SU-DHL-6 (cell line): Measurements from ENCODE around the gene NUP210L.

Experiments used
- H2AFZ ChIP-seq: fragments of 200-600 bp; sonication (generic); 2 replicates; pipeline ENCODE4 v1.6.1; 2014; ENCODE audit warnings: low read depth, mild to moderate bottlenecking, moderate library complexity, mixed read lengths, antibody characterized with exemption, low read length; ENCODE audit not compliant: severe bottlenecking
- H3F3A ChIP-seq: fragments of 200-600 bp; shearing (Covaris generic); 2 replicates; pipeline ENCODE4 v1.6.0; 2016; ENCODE audit warnings: antibody characterized with exemption, mild to moderate bottlenecking; ENCODE audit not compliant: insufficient read depth
- H3K27ac ChIP-seq: fragments of 200-600 bp; sonication (generic); 2 replicates; pipeline ENCODE4 v1.5.1; 2016; ENCODE audit warnings: low read depth, mild to moderate bottlenecking, low read length, moderate library complexity, mixed read lengths
- H3K27me3 ChIP-seq: fragments of 200-600 bp; sonication (generic), shearing (Covaris generic); 2 replicates; pipeline ENCODE4 v1.6.0; 2014; ENCODE audit warnings: mild to moderate bottlenecking, low read length
- H3K36me3 ChIP-seq: fragments of 200-600 bp; sonication (generic); 2 replicates; pipeline ENCODE4 v1.6.1; 2014; ENCODE audit warnings: mild to moderate bottlenecking, low read length, mixed read lengths
- H3K4me2 ChIP-seq: fragments of 300-600, 200-600 bp; shearing (Covaris generic), sonication (generic); 2 replicates; pipeline ENCODE4 v1.6.0; 2014; ENCODE audit warnings: low read length, low read depth, mild to moderate bottlenecking; ENCODE audit not compliant: poor library complexity, severe bottlenecking
- H3K4me3 ChIP-seq: fragments of 200-600 bp; sonication (generic); 2 replicates; pipeline ENCODE4 v1.5.1; 2014; ENCODE audit warnings: antibody characterized with exemption, low read length, mild to moderate bottlenecking, mixed read lengths; ENCODE audit not compliant: insufficient read depth, poor library complexity, severe bottlenecking
- H3K79me2 ChIP-seq: fragments of 200-600 bp; sonication (generic); 2 replicates; pipeline ENCODE4 v1.6.1; 2014; ENCODE audit warnings: mild to moderate bottlenecking, low read length, moderate library complexity; ENCODE audit not compliant: insufficient read depth
- H3K9ac ChIP-seq: fragments of 200-600 bp; sonication (generic); 2 replicates; pipeline ENCODE4 v1.7.0; 2014; ENCODE audit warnings: mild to moderate bottlenecking, low read length
- H3K9me2 ChIP-seq: fragments of 200-600 bp; sonication (generic); replicated peaks from 2 replicates; pipeline ENCODE4 v1.6.1; 2014; ENCODE audit warnings: low read length; ENCODE audit not compliant: insufficient read depth
- H3K9me3 ChIP-seq: fragments of 200-600 bp; sonication (generic); 2 replicates; pipeline ENCODE4 v1.6.1; 2014; ENCODE audit warnings: low read length, mixed read lengths; ENCODE audit not compliant: insufficient read depth
- H4K20me1 ChIP-seq: fragments of 200-600 bp; sonication (generic); 2 replicates; pipeline ENCODE4 v1.6.1; 2014; ENCODE audit warnings: low read depth, mild to moderate bottlenecking, antibody characterized with exemption, low read length, moderate library complexity, mixed read lengths
- EZH2phosphoT487 ChIP-seq: fragments of 200-600 bp; sonication (generic), shearing (Covaris generic); conservative IDR thresholded peaks from 2 replicates; pipeline ENCODE4 v1.6.1; 2018; ENCODE audit warnings: mild to moderate bottlenecking, antibody characterized with exemption, low read length, moderate library complexity, mixed read lengths
- TF ChIP-seq, protein P1 (sequence below): fragments of 200-600 bp; sonication (generic); IDR thresholded peaks from one replicate; pipeline ENCODE4 v1.5.1; 2017; ENCODE audit warnings: antibody characterized with exemption, mild to moderate bottlenecking, low read length, moderate library complexity; ENCODE audit not compliant: insufficient read depth, poor library complexity, severe bottlenecking

Gene NUP210L

DNA sequence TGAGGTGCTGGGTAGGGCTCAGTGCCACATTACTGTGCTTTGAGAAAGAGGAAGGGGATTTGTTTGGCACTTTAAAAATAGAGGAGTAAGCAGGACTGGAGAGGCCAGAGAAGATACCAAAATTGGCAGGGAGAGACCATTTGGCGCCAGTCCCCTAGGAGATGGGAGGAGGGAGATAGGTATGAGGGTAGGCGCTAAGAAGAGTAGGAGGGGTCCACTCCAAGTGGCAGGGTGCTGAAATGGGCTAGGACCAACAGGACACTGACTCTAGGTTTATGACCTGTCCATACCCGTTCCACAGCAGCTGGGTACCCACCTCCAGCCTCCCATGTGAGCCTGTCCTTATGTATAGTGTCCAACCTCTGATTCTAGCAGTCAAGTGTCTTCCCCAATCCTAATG lies 195.4 kb downstream of the NUP210L start:
- no peak overlapping the region for H3K9ac ChIP-seq
- peak overlapping the region; percentile 48 for H3K4me2 ChIP-seq
- no peak for TF ChIP-seq EZH2phosphoT487
- TF ChIP-seq, protein P1, sequence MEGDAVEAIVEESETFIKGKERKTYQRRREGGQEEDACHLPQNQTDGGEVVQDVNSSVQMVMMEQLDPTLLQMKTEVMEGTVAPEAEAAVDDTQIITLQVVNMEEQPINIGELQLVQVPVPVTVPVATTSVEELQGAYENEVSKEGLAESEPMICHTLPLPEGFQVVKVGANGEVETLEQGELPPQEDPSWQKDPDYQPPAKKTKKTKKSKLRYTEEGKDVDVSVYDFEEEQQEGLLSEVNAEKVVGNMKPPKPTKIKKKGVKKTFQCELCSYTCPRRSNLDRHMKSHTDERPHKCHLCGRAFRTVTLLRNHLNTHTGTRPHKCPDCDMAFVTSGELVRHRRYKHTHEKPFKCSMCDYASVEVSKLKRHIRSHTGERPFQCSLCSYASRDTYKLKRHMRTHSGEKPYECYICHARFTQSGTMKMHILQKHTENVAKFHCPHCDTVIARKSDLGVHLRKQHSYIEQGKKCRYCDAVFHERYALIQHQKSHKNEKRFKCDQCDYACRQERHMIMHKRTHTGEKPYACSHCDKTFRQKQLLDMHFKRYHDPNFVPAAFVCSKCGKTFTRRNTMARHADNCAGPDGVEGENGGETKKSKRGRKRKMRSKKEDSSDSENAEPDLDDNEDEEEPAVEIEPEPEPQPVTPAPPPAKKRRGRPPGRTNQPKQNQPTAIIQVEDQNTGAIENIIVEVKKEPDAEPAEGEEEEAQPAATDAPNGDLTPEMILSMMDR = no peak
- no peaks in the 10 kb centered on the region for H4K20me1 ChIP-seq
- H3K27me3 ChIP-seq = no peaks in the 10 kb centered on the region
- peaks cover 25% of the 10 kb centered on the region for H3F3A ChIP-seq
- H2AFZ ChIP-seq = no peak overlapping the region
- no peak overlapping the region for H3K27ac ChIP-seq
- no peaks in the 10 kb centered on the region for H3K9me3 ChIP-seq
- no peaks in the 10 kb centered on the region for H3K36me3 ChIP-seq
- H3K4me3 ChIP-seq = no peak overlapping the region
- H3K9me2 ChIP-seq = no peaks in the 10 kb centered on the region
- H3K79me2 ChIP-seq = peaks cover 60% of the 10 kb centered on the region

DNA sequence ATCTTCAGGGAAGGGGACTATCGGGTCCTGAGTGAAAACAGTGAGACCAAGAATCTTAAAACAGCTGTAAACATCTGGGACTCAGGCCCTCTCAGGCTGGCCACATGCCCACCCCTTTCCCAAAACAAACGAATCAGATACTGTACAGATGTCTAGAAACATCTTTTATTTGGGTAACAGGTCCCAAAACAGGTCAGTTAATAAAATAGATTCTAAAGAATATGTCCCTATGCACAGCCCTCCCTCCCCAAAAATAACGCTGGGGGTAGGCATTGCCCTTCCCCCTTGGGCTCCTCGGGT lies 196.0 kb downstream of the NUP210L start:
- no peak overlapping the region for H3K4me3 ChIP-seq
- H3F3A ChIP-seq = peaks cover 25% of the 10 kb centered on the region
- no peaks in the 10 kb centered on the region for H3K36me3 ChIP-seq
- H4K20me1 ChIP-seq = no peaks in the 10 kb centered on the region
- no peaks in the 10 kb centered on the region for H3K9me2 ChIP-seq
- TF ChIP-seq, protein P1 = no peak
- no peak for TF ChIP-seq EZH2phosphoT487
- no peaks in the 10 kb centered on the region for H3K9me3 ChIP-seq
- peak overlapping the region; percentile 48 for H3K4me2 ChIP-seq
- H2AFZ ChIP-seq = no peak overlapping the region
- H3K9ac ChIP-seq = peak overlapping the region; percentile 87; the same call in 1 of the 2 replicates
- H3K27me3 ChIP-seq = no peaks in the 10 kb centered on the region
- H3K79me2 ChIP-seq = peaks cover 60% of the 10 kb centered on the region
- H3K27ac ChIP-seq = no peak overlapping the region

DNA sequence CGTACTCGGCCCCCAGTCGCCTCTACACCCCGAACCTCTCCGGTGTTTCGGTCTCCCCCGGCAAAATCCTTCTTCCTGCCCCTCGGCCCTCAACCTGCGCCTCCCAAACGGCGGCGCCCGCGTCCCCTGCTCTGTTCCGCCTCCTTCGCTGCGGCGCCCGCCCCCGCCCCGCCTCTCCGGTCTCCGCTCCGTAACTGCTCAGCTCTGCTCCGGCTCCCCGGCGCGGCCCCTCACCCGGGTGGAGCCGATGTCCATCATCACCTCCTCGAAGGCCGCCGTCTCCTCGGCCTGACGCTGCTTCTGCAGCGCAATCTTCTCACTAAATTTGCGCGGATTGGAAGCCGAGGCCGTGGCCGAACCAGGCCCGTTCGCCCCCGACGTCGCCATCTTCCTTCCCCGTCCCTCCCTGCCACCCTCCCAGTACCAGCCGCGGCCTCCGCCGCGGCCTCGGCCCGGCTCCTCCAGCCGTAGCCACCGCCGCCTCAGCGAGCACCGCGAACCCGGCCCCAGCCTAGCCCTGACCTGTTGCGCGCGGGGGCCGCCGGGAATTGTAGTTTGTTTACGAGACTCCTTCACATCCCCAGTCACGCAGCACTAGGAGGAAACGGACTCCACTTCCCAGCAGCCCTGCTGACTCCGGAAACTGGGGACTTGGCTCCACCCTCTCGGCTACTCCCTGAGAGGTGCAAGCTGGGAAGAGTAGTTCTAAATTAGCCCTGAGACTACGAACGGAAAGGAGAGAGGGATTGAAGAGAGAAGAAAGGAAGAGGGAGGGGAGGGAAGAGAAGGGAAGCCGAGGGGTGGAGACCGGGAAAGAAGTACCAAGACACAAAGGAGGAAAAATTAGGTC lies 196.5 kb downstream of the NUP210L start, which contains the start of gene CRTC2:
Gene CRTC2, minus strand, starts transcription at position 502 of the 850 bp plus-strand sequence. Its CDS starts 115 bp downstream, at position 387.
- Histone ChIP-seq H3K9me3 (no peaks in the 10 kb centered on the region), H3K4me2 (peak within 1 kb of the TSS; percentile 91), H4K20me1 (no peaks in the 10 kb centered on the region), H3K27ac (peak within 1 kb of the TSS; percentile 76), H3K27me3 (no peaks in the 10 kb centered on the region), H3F3A (peaks cover 25% of the 10 kb centered on the region), H3K9me2 (no peaks in the 10 kb centered on the region), H3K79me2 (peaks cover 61% of the 10 kb centered on the region), H2AFZ (no peak within 1 kb of the TSS), H3K9ac (peak within 1 kb of the TSS; percentile 87), H3K4me3 (peak within 1 kb of the TSS; percentile 75), H3K36me3 (no peaks in the 10 kb centered on the region)
- TF ChIP-seq EZH2phosphoT487 = no peak
- TF ChIP-seq, protein P1 = no peak
